ENCODE data around the gene GNG2. TPM values are rescaled to one million over a fixed set of nuclear protein-coding genes. Genes with fewer than 3 reads are reported as not detected.

GNG2 gene
- total RNA-seq, 1 experiment from 2014 or later = 7.0 TPM

DNA sequence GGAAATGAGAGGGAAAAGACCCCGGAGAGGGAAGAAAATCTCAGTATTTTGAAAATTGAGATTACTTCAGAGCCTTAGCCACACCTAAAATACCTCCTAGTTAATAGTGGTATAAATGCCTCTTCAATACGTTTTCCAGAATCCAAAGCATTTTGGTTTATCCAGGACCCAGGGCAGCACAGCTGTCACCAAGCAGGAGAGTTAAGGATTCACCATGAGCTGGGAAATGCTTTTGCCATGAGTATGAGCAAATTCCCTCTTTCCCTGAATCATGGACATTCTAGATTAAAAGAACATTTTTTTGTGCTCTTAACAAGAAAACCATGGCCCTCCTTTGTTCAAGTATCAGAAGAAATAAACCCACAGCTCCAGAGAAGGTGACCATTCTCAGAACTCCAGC lies 107.1 kb downstream of the GNG2 start:
- no peak overlapping the region for H3T11ph ChIP-seq (ENCODE audit: low read length)
- H3K56ac ChIP-seq (ENCODE audit: insufficient read length, low read depth, low read length) = no peak overlapping the region
- no peaks in the 10 kb centered on the region for H3K27me3 Mint-ChIP-seq (ENCODE audit: low read depth)
- no peak overlapping the region for H4K8ac ChIP-seq (replicated peaks; ENCODE audit: insufficient read length, low read depth, low read length)
- H3K27ac ChIP-seq (ENCODE audit: insufficient read length, low read depth, low read length) = no peak overlapping the region
- H3K79me1 ChIP-seq (ENCODE audit: insufficient read depth, low read depth, low read length, poor library complexity, severe bottlenecking) = no peaks in the 10 kb centered on the region
- TF ChIP-seq, protein P1, sequence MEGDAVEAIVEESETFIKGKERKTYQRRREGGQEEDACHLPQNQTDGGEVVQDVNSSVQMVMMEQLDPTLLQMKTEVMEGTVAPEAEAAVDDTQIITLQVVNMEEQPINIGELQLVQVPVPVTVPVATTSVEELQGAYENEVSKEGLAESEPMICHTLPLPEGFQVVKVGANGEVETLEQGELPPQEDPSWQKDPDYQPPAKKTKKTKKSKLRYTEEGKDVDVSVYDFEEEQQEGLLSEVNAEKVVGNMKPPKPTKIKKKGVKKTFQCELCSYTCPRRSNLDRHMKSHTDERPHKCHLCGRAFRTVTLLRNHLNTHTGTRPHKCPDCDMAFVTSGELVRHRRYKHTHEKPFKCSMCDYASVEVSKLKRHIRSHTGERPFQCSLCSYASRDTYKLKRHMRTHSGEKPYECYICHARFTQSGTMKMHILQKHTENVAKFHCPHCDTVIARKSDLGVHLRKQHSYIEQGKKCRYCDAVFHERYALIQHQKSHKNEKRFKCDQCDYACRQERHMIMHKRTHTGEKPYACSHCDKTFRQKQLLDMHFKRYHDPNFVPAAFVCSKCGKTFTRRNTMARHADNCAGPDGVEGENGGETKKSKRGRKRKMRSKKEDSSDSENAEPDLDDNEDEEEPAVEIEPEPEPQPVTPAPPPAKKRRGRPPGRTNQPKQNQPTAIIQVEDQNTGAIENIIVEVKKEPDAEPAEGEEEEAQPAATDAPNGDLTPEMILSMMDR (conservative IDR thresholded peaks at IDR 0.05) = no peak
- no peak overlapping the region for H2AFZ ChIP-seq (ENCODE audit: low read length)
- H2BK12ac ChIP-seq (ENCODE audit: insufficient read length, low read depth, low read length) = no peak overlapping the region
- no peak overlapping the region for H3K27ac Mint-ChIP-seq
- no peaks in the 10 kb centered on the region for H3K79me2 ChIP-seq (ENCODE audit: insufficient read depth, low read length)
- H3K9ac ChIP-seq (ENCODE audit: extremely low read depth, insufficient read length, low read length) = no peak overlapping the region
- no peak overlapping the region for H4K91ac ChIP-seq (ENCODE audit: insufficient read length, low read depth, low read length)
- no peak for DNase-seq
- H3K23ac ChIP-seq (ENCODE audit: insufficient read length, low read depth, low read length) = no peak overlapping the region
- WGBS (ENCODE audit: extremely low coverage, insufficient read length, low lambda C conversion rate) = no CpG with 5 or more reads among the region's 2 CpGs
- no peak overlapping the region for H2BK5ac ChIP-seq (ENCODE audit: insufficient read length, low read length)
- no peak overlapping the region for H3K14ac ChIP-seq (ENCODE audit: insufficient read depth, low read length)
- H2BK20ac ChIP-seq (ENCODE audit: low read depth, low read length, poor library complexity, severe bottlenecking) = no peak overlapping the region
- H4K20me1 ChIP-seq (ENCODE audit: control insufficient read depth, insufficient read depth, insufficient read length) = no peaks in the 10 kb centered on the region
- H3K4me1 Mint-ChIP-seq = peaks cover 0 to 6% of the 10 kb centered on the region in 2 experiments; a peak in 1 of 4 replicates
- no peak overlapping the region for H3K4me2 ChIP-seq (ENCODE audit: insufficient read depth, insufficient read length, low read length)
- no peak overlapping the region for H2BK120ac ChIP-seq (ENCODE audit: low read depth, low read length, poor library complexity, severe bottlenecking)
- no peaks in the 10 kb centered on the region for H3K27me3 ChIP-seq (ENCODE audit: insufficient read depth, low read length)
- no peaks in the 10 kb centered on the region for H3K36me3 Mint-ChIP-seq (ENCODE audit: insufficient read depth in 1 of 3, low read depth in 3 of 3)
- no peaks in the 10 kb centered on the region for H3K9me3 Mint-ChIP-seq
- H3K4ac ChIP-seq (ENCODE audit: low read depth, low read length) = no peak overlapping the region
- no peak overlapping the region for H2AK5ac ChIP-seq (ENCODE audit: insufficient read length, low read length)
- H3K23me2 ChIP-seq (ENCODE audit: insufficient read length, low read depth, low read length, poor library complexity, severe bottlenecking) = no peaks in the 10 kb centered on the region
- 0 out of 2 replicates have a peak, but pooled peaks cover 2% of the 10 kb centered on the region for H3K4me1 ChIP-seq (ENCODE audit: insufficient read depth, low read length)
- H3K9me3 ChIP-seq (ENCODE audit: control insufficient read depth, low read depth, low read length) = no peaks in the 10 kb centered on the region
- H4K5ac ChIP-seq (ENCODE audit: insufficient read length, low read depth, low read length) = no peak overlapping the region
- H3K18ac ChIP-seq (ENCODE audit: insufficient read length, low read depth, low read length) = no peak overlapping the region
- H2BK15ac ChIP-seq (ENCODE audit: low read depth, low read length) = no peak overlapping the region
- H3K4me3 Mint-ChIP-seq = no peak overlapping the region
